NCI-H2107 treated with DMSO at 0.1 percent for 48 hours (cell line): Measurements from ENCODE around the gene KIF19.
A peak's percentile ranks its signal among the peaks of the same experiment; 100 is the strongest.

Experiments used
- DNase-seq: peaks from one replicate; lab custom pipeline; 2025; ENCODE audit not compliant: unreplicated experiment; lab: John Stamatoyannopoulos, UW

The KIF19 gene

GRCh38 chr17:74339537-74340195 is 13.6 kb downstream of the KIF19 start:
- DNase-seq: peak; percentile 74

- DNase-seq: no peak
Measured at GRCh38 chr17:74340470-74341023, 14.5 kb downstream of the KIF19 start.

GRCh38 chr17:74342224-74342623 is 16.2 kb downstream of the KIF19 start:
- DNase-seq: no peak

- DNase-seq: no peak
Measured at GRCh38 chr17:74343121-74343520, 17.1 kb downstream of the KIF19 start.

- DNase-seq: no peak
Measured at GRCh38 chr17:74343526-74344284, 17.7 kb downstream of the KIF19 start.

GRCh38 chr17:74344658-74345057 is 18.6 kb downstream of the KIF19 start:
- no peak for DNase-seq

GRCh38 chr17:74345433-74346241 is 19.6 kb downstream of the KIF19 start:
- DNase-seq: no peak

- DNase-seq: no peak
Measured at GRCh38 chr17:74347646-74348045, 21.6 kb downstream of the KIF19 start.

GRCh38 chr17:74349120-74349519 is 23.1 kb downstream of the KIF19 start:
- DNase-seq: no peak

- no peak for DNase-seq
Measured at GRCh38 chr17:74350486-74350885, 24.5 kb downstream of the KIF19 start.

GRCh38 chr17:74351552-74352210 is 25.7 kb downstream of the KIF19 start:
- DNase-seq: no peak

- no peak for DNase-seq
Measured at GRCh38 chr17:74353446-74354060, 27.5 kb downstream of the KIF19 start.

- DNase-seq: no peak
Measured at GRCh38 chr17:74354123-74354522, 28.1 kb downstream of the KIF19 start.

- no peak for DNase-seq
Measured at GRCh38 chr17:74354561-74354960, 28.5 kb downstream of the KIF19 start.

GRCh38 chr17:74355065-74355464 is 29.0 kb downstream of the KIF19 start:
- DNase-seq: no peak

GRCh38 chr17:74356646-74357465 is 30.8 kb downstream of the KIF19 start:
- no peak for DNase-seq

GRCh38 chr17:74357466-74357809 is 31.4 kb downstream of the KIF19 start:
- DNase-seq: no peak

GRCh38 chr17:74358697-74359096 is 32.7 kb downstream of the KIF19 start:
- DNase-seq: no peak

- DNase-seq: no peak
Measured at GRCh38 chr17:74359916-74360315, 33.9 kb downstream of the KIF19 start.

GRCh38 chr17:74360899-74361229 is 34.8 kb downstream of the KIF19 start:
- DNase-seq: no peak
